Caco-2 (cell line): ENCODE measurements around the gene WDR76. TPM values are rescaled to one million over a fixed set of nuclear protein-coding genes. Genes with fewer than 3 reads are reported as not detected.

ENCODE experiments used
- BruUV-seq: library from RNA; stranded (reverse); fragments of 400-500 nt; replicated peaks from 2 replicates; lab custom pipeline; 2021; lab: Mats Ljungman, UMichigan
- CTCF ChIA-PET: fragments of 300-600 bp; sonication (Branson Sonifier 250); formaldehyde crosslinking; loops from one replicate; lab custom pipeline; 2022; ENCODE audit warnings: antibody characterized with exemption; lab: Charles Lee
- POLR2A ChIA-PET: fragments of 300-600 bp; sonication (Branson Sonifier 250); formaldehyde crosslinking; loops from one replicate; lab custom pipeline; 2022; ENCODE audit warnings: antibody characterized with exemption; lab: Charles Lee
- DNase-seq, 2 experiments: peaks; one replicate each; pipeline versions ENCODE4 v3.0.0 to v3.0.0-alpha.2; 2020 to 2022
- H3K27me3 ChIP-seq: replicated peaks from 2 replicates; pipeline ENCODE4 v1.6.0; 2011; ENCODE audit warnings: low read length; ENCODE audit not compliant: control insufficient read depth, insufficient read depth
- H3K36me3 ChIP-seq: 2 replicates; pipeline ENCODE4 v1.5.1; 2011; ENCODE audit warnings: low read length; ENCODE audit not compliant: control insufficient read depth, insufficient read depth
- H3K4me1 ChIP-seq: fragments of 250-450 bp; sonication (Bioruptor Pico); 2 replicates; pipeline ENCODE4 v1.5.1; 2020; ENCODE audit warnings: mild to moderate bottlenecking
- H3K4me3 ChIP-seq: 2 replicates; pipeline ENCODE4 v1.5.1; 2011; ENCODE audit warnings: low read depth, mild to moderate bottlenecking, control low read depth, low read length
- H3K9me3 ChIP-seq: fragments of 250-450 bp; sonication (Bioruptor Pico); 2 replicates; pipeline ENCODE4 v1.5.1; 2020; ENCODE audit warnings: mild to moderate bottlenecking, moderate library complexity
- H3K27ac Mint-ChIP-seq: one replicate; pipeline ENCODE4 v1.8.0; 2022; ENCODE audit warnings: mixed read lengths; ENCODE audit not compliant: unreplicated experiment
- H3K27me3 Mint-ChIP-seq: one replicate; pipeline ENCODE4 v1.8.0; 2022; ENCODE audit warnings: mixed read lengths; ENCODE audit not compliant: insufficient read depth, unreplicated experiment
- H3K36me3 Mint-ChIP-seq: one replicate; pipeline ENCODE4 v1.8.0; 2022; ENCODE audit warnings: mild to moderate bottlenecking, mixed read lengths; ENCODE audit not compliant: insufficient read depth, unreplicated experiment
- H3K4me1 Mint-ChIP-seq: one replicate; pipeline ENCODE4 v1.8.0; 2022; ENCODE audit warnings: low read depth, mixed read lengths; ENCODE audit not compliant: unreplicated experiment
- H3K4me3 Mint-ChIP-seq: one replicate; pipeline ENCODE4 v1.8.0; 2022; ENCODE audit warnings: mild to moderate bottlenecking, moderate library complexity, mixed read lengths; ENCODE audit not compliant: unreplicated experiment
- H3K9me3 Mint-ChIP-seq: one replicate; pipeline ENCODE4 v1.8.0; 2022; ENCODE audit warnings: mixed read lengths; ENCODE audit not compliant: unreplicated experiment
- CTCF ChIP-seq, 2 experiments: fragments of 200-600 bp in 1 of 2; IDR thresholded peaks; 1 replicate in 1 of 2; 2 replicates in 1 of 2; pipeline versions ENCODE4 v1.5.1 to v1.8.0; 2011 to 2022; ENCODE audit warnings: antibody characterized with exemption in 1 of 2, control low read depth in 1 of 2, inconsistent platforms in 1 of 2, low read depth in 1 of 2, low read length in 1 of 2, mild to moderate bottlenecking in 1 of 2, moderate library complexity in 1 of 2; ENCODE audit not compliant: insufficient read depth in 1 of 2, severe bottlenecking in 1 of 2, unreplicated experiment in 1 of 2
- intact Hi-C: fragments of 100-400 bp; cut with micrococcal nuclease; formaldehyde crosslinking; loops from one replicate; pipeline ENCODE4 v1.10.0; 2022; ENCODE audit not compliant: unreplicated experiment
- total RNA-seq: library from RNA; stranded (reverse); gene quantifications from 2 replicates; pipeline ENCODE4 v1.2.3, GENCODE V29; 2022

Gene WDR76
- total RNA-seq, 1 experiment from 2014 or later: 26.9 TPM

- no peak overlapping the region for H3K27ac Mint-ChIP-seq
- H3K27me3 ChIP-seq: no peaks in the 10 kb centered on the region
- ChIA-PET CTCF (interaction anchor here (0.7 kb wide), 1 partner anchor 45 kb away, joined by 7 read pairs; no protein-coding TSS in a partner anchor), POLR2A (no interaction called here)
- no peaks in the 10 kb centered on the region for H3K9me3 ChIP-seq
- H3K27me3 Mint-ChIP-seq: no peaks in the 10 kb centered on the region
- no peak for TF ChIP-seq CTCF (IDR thresholded peaks at IDR 0.05; ENCODE audit: insufficient read depth in 1 of 2, low read depth in 1 of 2, low read length in 1 of 2, severe bottlenecking in 1 of 2, unreplicated experiment in 1 of 2)
- H3K4me1 ChIP-seq: no peaks in the 10 kb centered on the region
- H3K9me3 Mint-ChIP-seq: no peaks in the 10 kb centered on the region
- H3K36me3 ChIP-seq: no peaks in the 10 kb centered on the region; the same call in 1 of the 2 replicates
- no peak overlapping the region for H3K4me3 Mint-ChIP-seq
- intact Hi-C loops: no loop called here
- no TSS peak for BruUV-seq
- no peaks in the 10 kb centered on the region for H3K4me1 Mint-ChIP-seq
- H3K36me3 Mint-ChIP-seq: peaks cover 56% of the 10 kb centered on the region
- H3K4me3 ChIP-seq: no peak overlapping the region
- DNase-seq: no peak
Observed at GRCh38 chr15:43868406-43868805, 41.6 kb downstream of the WDR76 start.

GRCh38 chr15:43871835-43872234 is 45.0 kb downstream of the WDR76 start:
- H3K4me1 Mint-ChIP-seq: peaks cover 4% of the 10 kb centered on the region
- H3K9me3 ChIP-seq: no peaks in the 10 kb centered on the region
- H3K4me3 ChIP-seq: no peak overlapping the region
- H3K27me3 Mint-ChIP-seq: no peaks in the 10 kb centered on the region
- ChIA-PET CTCF (interaction anchor here (0.5 to 0.6 kb wide), 2 partner anchors 428 to 477 kb away, joined by 3 read pairs; no protein-coding TSS in a partner anchor), POLR2A (no interaction called here)
- BruUV-seq: no TSS peak
- peaks cover 71% of the 10 kb centered on the region for H3K36me3 Mint-ChIP-seq
- no peak overlapping the region for H3K27ac Mint-ChIP-seq
- H3K4me3 Mint-ChIP-seq: no peak overlapping the region
- no peaks in the 10 kb centered on the region; the same call in none of the 2 replicates for H3K36me3 ChIP-seq
- intact Hi-C loops: loop anchor here (1.0 to 10.0 kb wide), 3 partner anchors 194 to 633 kb away; no protein-coding TSS in a partner anchor
- TF ChIP-seq CTCF (IDR thresholded peaks at IDR 0.05; ENCODE audit: insufficient read depth in 1 of 2, low read depth in 1 of 2, low read length in 1 of 2, severe bottlenecking in 1 of 2, unreplicated experiment in 1 of 2): no peak
- H3K4me1 ChIP-seq: peaks cover 4% of the 10 kb centered on the region
- no peaks in the 10 kb centered on the region for H3K27me3 ChIP-seq
- no peak for DNase-seq
- no peaks in the 10 kb centered on the region for H3K9me3 Mint-ChIP-seq

- no peak overlapping the region for H3K4me3 ChIP-seq
- Mint-ChIP-seq H3K36me3 (peaks cover 75% of the 10 kb centered on the region), H3K4me3 (no peak overlapping the region), H3K27me3 (no peaks in the 10 kb centered on the region), H3K4me1 (peaks cover 10% of the 10 kb centered on the region), H3K9me3 (no peaks in the 10 kb centered on the region), H3K27ac (no peak overlapping the region)
- intact Hi-C loops: loop anchor here (1.0 to 10.0 kb wide), 3 partner anchors 194 to 632 kb away; no protein-coding TSS in a partner anchor
- peaks cover 11% of the 10 kb centered on the region for H3K4me1 ChIP-seq
- H3K27me3 ChIP-seq: no peaks in the 10 kb centered on the region
- no peaks in the 10 kb centered on the region; the same call in none of the 2 replicates for H3K36me3 ChIP-seq
- DNase-seq: peak; percentile 56 to 72
- CTCF ChIA-PET: interaction anchor here (0.5 to 0.6 kb wide), 2 partner anchors 427 to 476 kb away, joined by 3 read pairs; no protein-coding TSS in a partner anchor
- TF ChIP-seq CTCF (IDR thresholded peaks at IDR 0.05; ENCODE audit: insufficient read depth in 1 of 2, low read depth in 1 of 2, low read length in 1 of 2, severe bottlenecking in 1 of 2, unreplicated experiment in 1 of 2): peak; percentile 67 to 68
- POLR2A ChIA-PET: no interaction called here
- BruUV-seq: no TSS peak
- H3K9me3 ChIP-seq: no peaks in the 10 kb centered on the region
Observed at GRCh38 chr15:43872416-43873020, 45.7 kb downstream of the WDR76 start.
